Stimulated activated CD4-positive, alpha-beta T cell treated with anti-CD3 and anti-CD28 coated beads, TNF-alpha, amount 100 ng/mL, for 1 hour (primary cell): Measurements from ENCODE around the gene ZNF467.

Source experiments
- DNase-seq, 3 donors: peaks; one replicate each; pipeline ENCODE4 v3.0.0-alpha.2; 2020; ENCODE audit warnings: low read depth in 3 of 3, low spot score in 1 of 3

Gene ZNF467

GRCh38 chr7:149729586-149729982 is 43.8 kb downstream of the ZNF467 start:
- no peak for DNase-seq

- DNase-seq = no peak
These were observed 44.7 kb downstream of the ZNF467 start for GRCh38 chr7:149728491-149729375.

- no peak for DNase-seq
These were observed 45.4 kb downstream of the ZNF467 start for GRCh38 chr7:149727899-149728476.

- no peak for DNase-seq
These were observed 46.1 kb downstream of the ZNF467 start for GRCh38 chr7:149727053-149727898.

GRCh38 chr7:149725916-149726315 is 47.5 kb downstream of the ZNF467 start:
- no peak for DNase-seq

GRCh38 chr7:149725426-149725821 is 48.0 kb downstream of the ZNF467 start:
- no peak for DNase-seq

- no peak for DNase-seq
These were observed 48.5 kb downstream of the ZNF467 start for GRCh38 chr7:149724661-149725425.

GRCh38 chr7:149723795-149724495 is 49.4 kb downstream of the ZNF467 start:
- DNase-seq = no peak

GRCh38 chr7:149723082-149723767 is 50.2 kb downstream of the ZNF467 start:
- no peak for DNase-seq

- DNase-seq = no peak
These were observed 50.9 kb downstream of the ZNF467 start for GRCh38 chr7:149722356-149722957.

GRCh38 chr7:149721084-149721601 is 52.2 kb downstream of the ZNF467 start:
- DNase-seq = no peak

GRCh38 chr7:149720372-149721083 is 52.9 kb downstream of the ZNF467 start:
- no peak for DNase-seq

GRCh38 chr7:149719912-149720335 is 53.5 kb downstream of the ZNF467 start:
- no peak for DNase-seq

- DNase-seq = no peak
These were observed 54.1 kb downstream of the ZNF467 start for GRCh38 chr7:149719050-149719899.

GRCh38 chr7:149718730-149719049 is 54.7 kb downstream of the ZNF467 start:
- no peak for DNase-seq

GRCh38 chr7:149717481-149717880 is 55.9 kb downstream of the ZNF467 start:
- DNase-seq = no peak

GRCh38 chr7:149716932-149717307 is 56.5 kb downstream of the ZNF467 start:
- no peak for DNase-seq
